NCI-H1417 (cell line): ENCODE data around the gene VPS26A.

Experiments used
- DNase-seq, 3 experiments: peaks; one replicate each; lab custom pipeline; 2025; lab: John Stamatoyannopoulos, UW

VPS26A gene

DNA sequence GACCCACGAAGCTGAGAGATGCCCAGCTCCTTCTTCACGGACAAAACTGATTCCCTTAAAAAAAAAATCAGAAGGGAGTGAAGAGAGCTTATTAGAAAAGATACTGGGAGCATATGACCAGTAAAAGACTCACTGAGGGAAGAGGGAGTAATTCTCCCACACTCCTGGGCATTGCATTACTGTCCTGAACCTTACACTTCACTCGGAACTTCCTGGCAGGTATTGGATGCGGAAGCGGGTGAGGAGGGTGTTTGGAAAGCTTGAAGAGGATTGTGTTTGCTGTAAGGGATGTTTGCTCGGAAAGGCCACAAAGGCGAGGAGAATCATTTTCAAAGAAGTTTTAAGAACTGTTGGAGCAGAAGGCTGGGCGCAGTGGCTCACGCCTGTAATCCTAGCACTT, 96.5 kb downstream of the VPS26A start:
- no peak for DNase-seq
